ENCODE measurements around the gene SENP5. TPM values are rescaled to one million over a fixed set of nuclear protein-coding genes. Genes with fewer than 3 reads are reported as not detected.

Gene SENP5
- total and polyA plus RNA-seq, 12 donors = 9.1 to 41.6 (median 21.1) TPM

- DNase-seq = peak in 1 of 7 donors; percentile 9
- peaks cover 0 to 3% of the 10 kb centered on the region in 2 donors for H3K4me1 ChIP-seq (replicated peaks in 1 of 2)
- WGBS, 4 donors = 87 to 91% (median 88%) methylated on average over 5 of the region's 5 CpGs
- no peak overlapping the region for H3K4me3 ChIP-seq
- no peaks in the 10 kb centered on the region for H3K9me3 ChIP-seq (replicated peaks in 1 of 3)
- H3K36me3 ChIP-seq (replicated peaks in 1 of 2) = no peaks in the 10 kb centered on the region
- H3K27me3 ChIP-seq = no peaks in the 10 kb centered on the region
- TF ChIP-seq CTCF (IDR thresholded peaks at IDR 0.05) (no peak), POLR2A (IDR thresholded peaks at IDR 0.05) (no peak)
- H3K27ac ChIP-seq = no peak overlapping the region
- intact Hi-C loops (cut with DNase I) = no loop called here
Measured at GRCh38 chr3:196974661-196975060, 106.9 kb downstream of the SENP5 start.

GRCh38 chr3:196975349-196975748, 107.6 kb downstream of the SENP5 start:
- H3K9me3 ChIP-seq (replicated peaks in 1 of 3) = no peaks in the 10 kb centered on the region
- no peak for DNase-seq
- H3K27me3 ChIP-seq = no peaks in the 10 kb centered on the region
- no peaks in the 10 kb centered on the region for H3K36me3 ChIP-seq (replicated peaks in 1 of 2)
- TF ChIP-seq POLR2A (IDR thresholded peaks at IDR 0.05) = no peak
- TF ChIP-seq CTCF (IDR thresholded peaks at IDR 0.05) = no peak
- peaks cover 0 to 3% of the 10 kb centered on the region in 2 donors for H3K4me1 ChIP-seq (replicated peaks in 1 of 2)
- intact Hi-C loops (cut with DNase I) = no loop called here
- H3K27ac ChIP-seq = no peak overlapping the region
- H3K4me3 ChIP-seq = no peak overlapping the region
- WGBS, 4 donors = 74 to 83% (median 76%) methylated on average over 3 to 4 of the region's 4 CpGs

- Histone ChIP-seq H3K9me3 (replicated peaks in 1 of 3) (no peaks in the 10 kb centered on the region), H3K36me3 (replicated peaks in 1 of 2) (no peaks in the 10 kb centered on the region), H3K4me1 (replicated peaks in 1 of 2) (peaks cover 0 to 3% of the 10 kb centered on the region in 2 donors), H3K27me3 (no peaks in the 10 kb centered on the region), H3K27ac (no peak overlapping the region), H3K4me3 (no peak overlapping the region)
- no peak for TF ChIP-seq POLR2A (IDR thresholded peaks at IDR 0.05)
- TF ChIP-seq CTCF (IDR thresholded peaks at IDR 0.05) = no peak
- WGBS, 4 donors = 73 to 93% (median 81%) methylated on average over 6 to 11 of the region's 11 CpGs
- DNase-seq = no peak
- intact Hi-C loops (cut with DNase I) = no loop called here
Measured at GRCh38 chr3:196976941-196977340, 109.2 kb downstream of the SENP5 start.

- H3K36me3 ChIP-seq (replicated peaks in 1 of 2) = no peaks in the 10 kb centered on the region
- peak in 6 of 7 donors; percentile 44 to 82 (median 70) for DNase-seq
- no peak for TF ChIP-seq CTCF (IDR thresholded peaks at IDR 0.05)
- TF ChIP-seq POLR2A (IDR thresholded peaks at IDR 0.05) = no peak
- H3K27me3 ChIP-seq = peaks cover 4% of the 10 kb centered on the region
- WGBS, 4 donors = 57 to 76% (median 66%) methylated on average over 9 to 10 of the region's 10 CpGs
- no peak overlapping the region for H3K4me3 ChIP-seq
- no peak overlapping the region for H3K27ac ChIP-seq
- intact Hi-C loops (cut with DNase I) = no loop called here
- H3K4me1 ChIP-seq (replicated peaks in 1 of 2) = peaks cover 0 to 3% of the 10 kb centered on the region in 2 donors
- H3K9me3 ChIP-seq (replicated peaks in 1 of 3) = no peaks in the 10 kb centered on the region
Measured at GRCh38 chr3:196979545-196979944, 111.8 kb downstream of the SENP5 start.
